Activated T-cell treated with anti-CD3 and anti-CD28 coated beads, Interleukin-2, amount 50 U/mL, for 1 hour (primary cell): ENCODE measurements around the gene CLEC2B.

Source experiments
- DNase-seq: peaks from one replicate; pipeline ENCODE4 v3.0.0-alpha.2; 2020

Gene CLEC2B

DNA sequence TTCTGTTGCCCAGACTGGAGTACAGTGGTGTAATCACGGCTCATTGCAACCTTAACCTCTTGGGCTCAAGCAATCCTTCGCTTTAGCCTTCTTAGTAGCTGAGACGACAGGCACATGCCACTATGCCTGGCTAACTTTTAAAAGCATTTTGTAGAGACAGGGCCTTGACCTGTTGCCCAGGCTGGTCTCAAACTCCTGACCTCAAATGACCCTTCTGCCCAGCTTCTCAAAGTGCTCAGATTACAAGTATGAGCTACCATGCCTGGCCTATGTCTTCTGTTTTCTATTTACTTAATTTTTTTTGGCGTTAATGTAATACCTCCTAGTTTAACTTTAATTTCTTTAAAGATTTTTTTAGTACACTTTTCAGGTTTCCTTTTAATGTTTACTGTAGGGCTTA lies 62.4 kb downstream of the CLEC2B start:
- no peak for DNase-seq

DNA sequence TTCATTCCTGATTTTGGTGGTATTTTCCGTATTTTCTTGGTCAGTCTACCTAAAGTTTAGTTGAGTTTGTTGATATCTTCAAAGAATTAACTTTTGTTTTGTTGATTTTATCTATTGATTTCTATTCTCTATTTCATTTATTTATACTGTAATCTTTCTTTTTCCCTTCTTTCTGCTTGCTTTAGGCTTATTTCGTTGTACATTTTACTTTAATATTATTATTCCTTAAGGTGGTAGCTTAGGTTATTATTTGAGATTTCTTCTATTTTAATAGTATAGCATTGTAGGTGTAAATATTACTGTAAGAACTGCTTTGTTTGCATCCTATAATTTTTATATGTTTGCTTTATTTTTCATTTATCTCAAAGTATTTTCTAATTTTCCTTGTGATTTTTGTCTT lies 63.3 kb downstream of the CLEC2B start:
- no peak for DNase-seq
